ENCODE measurements around the gene FAM228B.
"Not testable (repeated sequence)": the region's sequence is repeated elsewhere in the genome, so short reads cannot be mapped to it uniquely, and the experiment has no call there.

The FAM228B gene

GRCh38 chr2:24123195-24123921, at the start of gene FAM228B, which contains the start of gene PFN4:
Gene FAM228B, plus strand, starts transcription at chr2:24123469. Its CDS starts 893 bp downstream, at chr2:24124362.
Gene PFN4, minus strand, starts transcription at chr2:24123334. Its CDS starts 799 bp downstream, at chr2:24122535.
- DNase-seq (ENCODE audit: low read depth): peak; percentile 35

- DNase-seq (ENCODE audit: low read depth): no peak
Observed at GRCh38 chr2:24073816-24074215, 49.5 kb upstream of the FAM228B start.

GRCh38 chr2:24075259-24075658, 48.0 kb upstream of the FAM228B start:
- DNase-seq (ENCODE audit: low read depth): no peak

GRCh38 chr2:24075915-24076848, 47.1 kb upstream of the FAM228B start, which contains the start of gene SF3B6:
Gene SF3B6, minus strand, starts transcription at chr2:24076326. Its CDS starts 97 bp downstream, at chr2:24076229.
- DNase-seq (ENCODE audit: low read depth): peak; percentile 92

- no peak for DNase-seq (ENCODE audit: low read depth)
Observed at GRCh38 chr2:24076849-24077534, 46.3 kb upstream of the FAM228B start.

- DNase-seq (ENCODE audit: low read depth): no peak
Observed at GRCh38 chr2:24077535-24077877, 45.8 kb upstream of the FAM228B start.

GRCh38 chr2:24077879-24078278, 45.4 kb upstream of the FAM228B start:
- no peak for DNase-seq (ENCODE audit: low read depth)

- no peak for DNase-seq (ENCODE audit: low read depth)
Observed at GRCh38 chr2:24080701-24081100, 42.6 kb upstream of the FAM228B start.

- no peak for DNase-seq (ENCODE audit: low read depth)
Observed at GRCh38 chr2:24082787-24083566, 40.3 kb upstream of the FAM228B start.

- peak; percentile 10 for DNase-seq (ENCODE audit: low read depth)
Observed at GRCh38 chr2:24083567-24084385, 39.5 kb upstream of the FAM228B start.

GRCh38 chr2:24084386-24085199, 38.7 kb upstream of the FAM228B start, which contains the start of gene TP53I3:
Gene TP53I3, minus strand, starts transcription at chr2:24084834. Its CDS starts 508 bp downstream, at chr2:24084326.
- DNase-seq (ENCODE audit: low read depth): peak; percentile 82

GRCh38 chr2:24085200-24085489, 38.1 kb upstream of the FAM228B start:
- DNase-seq (ENCODE audit: low read depth): no peak

GRCh38 chr2:24086241-24086640, 37.0 kb upstream of the FAM228B start:
- no peak for DNase-seq (ENCODE audit: low read depth)

GRCh38 chr2:24087032-24087431, 36.2 kb upstream of the FAM228B start:
- DNase-seq (ENCODE audit: low read depth): no peak

GRCh38 chr2:24088821-24089359, 34.4 kb upstream of the FAM228B start:
- no peak for DNase-seq (ENCODE audit: low read depth)

- not testable (repeated sequence) for DNase-seq (ENCODE audit: low read depth)
Observed at GRCh38 chr2:24093270-24093669, 30.0 kb upstream of the FAM228B start.

GRCh38 chr2:24095171-24095677, 28.0 kb upstream of the FAM228B start:
- not testable (repeated sequence) for DNase-seq (ENCODE audit: low read depth)

- DNase-seq (ENCODE audit: low read depth): not testable (repeated sequence)
Observed at GRCh38 chr2:24100732-24101131, 22.5 kb upstream of the FAM228B start.

GRCh38 chr2:24101992-24102391, 21.3 kb upstream of the FAM228B start:
- no peak for DNase-seq (ENCODE audit: low read depth)
